ENCODE results near the gene PIGC.

- TF ChIP-seq CTCF (IDR thresholded peaks at IDR 0.05) = no peak
- no peak for TF ChIP-seq EP300 (IDR thresholded peaks at IDR 0.05)
- no peak for TF ChIP-seq POLR2A (IDR thresholded peaks at IDR 0.05)
These were observed 36.6 kb upstream of the PIGC start for GRCh38 chr1:172480431-172480830.

Data from tibial nerve (tissue), 4 donors.